ENCODE results near the gene TLE6. TPM values are rescaled to one million over a fixed set of nuclear protein-coding genes. Genes with fewer than 3 reads are reported as not detected.

The TLE6 gene
- total and polyA plus RNA-seq, 2 of the 4 experiments (the other 2 are of a cell fraction), result under 0.01 to 0.17 TPM

DNA sequence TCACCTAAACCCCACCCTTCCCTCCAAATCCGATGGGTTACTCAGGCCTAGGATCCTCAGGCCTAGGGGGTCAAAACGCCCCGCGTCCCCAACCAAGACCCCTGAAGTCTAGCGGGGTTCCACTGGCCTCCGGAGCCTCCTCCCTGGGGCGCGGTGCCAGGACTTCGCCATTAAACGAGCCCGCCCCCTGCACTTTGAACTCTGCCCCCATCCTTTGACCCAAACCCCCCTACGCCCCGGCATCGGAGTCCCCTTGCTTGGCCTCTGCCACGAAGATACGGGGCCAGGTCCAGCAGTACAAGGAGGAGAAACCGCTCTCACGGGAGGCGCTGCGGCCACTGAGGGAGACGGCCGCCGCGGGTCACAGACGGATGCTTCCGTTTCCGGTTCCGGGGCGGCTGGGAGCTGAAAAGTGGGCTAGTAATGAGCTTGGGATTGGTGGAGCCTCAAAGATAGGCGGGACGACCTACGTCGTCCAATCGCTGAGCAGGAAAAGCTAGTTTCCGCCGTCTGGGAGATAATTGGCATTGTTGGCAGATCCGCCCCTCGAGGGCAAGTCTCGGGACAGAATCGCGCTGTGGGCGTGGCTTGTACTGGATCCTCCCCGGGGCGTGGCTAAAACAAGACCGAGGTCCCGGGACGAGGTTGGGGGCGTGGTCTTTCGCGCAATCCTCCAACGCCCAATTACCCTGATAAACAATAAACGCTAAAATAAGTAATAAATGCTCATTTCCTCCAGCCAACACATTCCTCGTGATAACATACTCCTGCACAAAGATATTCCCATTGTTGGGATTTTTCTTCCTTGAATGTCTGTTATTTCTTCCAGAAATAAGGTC, 26.9 kb upstream of the TLE6 start:
- peak overlapping the region; percentile 70 for H3K4me3 ChIP-seq (ENCODE audit: insufficient read depth, low read depth, low read length)
- no peak overlapping the region; the same call in 1 of the 2 replicates for H3K18ac ChIP-seq (ENCODE audit: low read depth, low read length)
- in situ Hi-C loops (cut with MboI; ENCODE audit: low sequenced_read_pairs) (loop anchor here (5.0 to 25.0 kb wide), 2 partner anchors 152 to 537 kb away; partner anchors contain the start of genes SMIM24 and SMIM44), intact Hi-C loops (cut with micrococcal nuclease) (no loop called here), dilution Hi-C loops (cut with HindIII; ENCODE audit: low sequenced_read_pairs, unreplicated experiment) (no loop called here)
- peak overlapping the region; percentile 30 to 91 for H4K8ac ChIP-seq (ENCODE audit: low read depth in 2 of 2, low read length in 2 of 2)
- H2BK20ac ChIP-seq (ENCODE audit: low read depth, low read length), result no peak overlapping the region
- peaks cover 7% of the 10 kb centered on the region for H3K9me1 ChIP-seq (ENCODE audit: insufficient read depth, low read length)
- peaks cover 13 to 17% of the 10 kb centered on the region in 2 experiments for H3K79me1 ChIP-seq (ENCODE audit: low read depth in 1 of 2, low read length in 2 of 2)
- peak overlapping the region; percentile 45; the same call in 1 of the 2 replicates for H2BK120ac ChIP-seq (ENCODE audit: low read depth, low read length)
- peak overlapping the region; percentile 87 for H3K4ac ChIP-seq (ENCODE audit: low read depth, low read length)
- no peaks in the 10 kb centered on the region for H3K27me3 ChIP-seq (ENCODE audit: control insufficient read depth, insufficient read depth, low read length)
- H4K91ac ChIP-seq (ENCODE audit: insufficient read depth, low read depth, low read length), result peak overlapping the region; percentile 58
- DNase-seq (peak; percentile 99), ATAC-seq (ENCODE audit: low read depth) (peak; percentile 97)
- H3K9ac ChIP-seq (ENCODE audit: low read depth, low read length), result peak overlapping the region; percentile 90
- H3K36me3 ChIP-seq (ENCODE audit: control insufficient read depth, insufficient read depth, low read length), result no peaks in the 10 kb centered on the region
- no peaks in the 10 kb centered on the region for H4K20me1 ChIP-seq (ENCODE audit: insufficient read depth, low read length)
- peak overlapping the region; percentile 80 for H4K5ac ChIP-seq (ENCODE audit: low read depth, low read length)
- 0% methylated on average over 22 of the region's 53 CpGs; no CpG with 5 or more reads in 1 of the 2 experiments for WGBS, 2 experiments (ENCODE audit: extremely low coverage in 2 of 2, insufficient read length in 1 of 2)
- H3K4me1 ChIP-seq (ENCODE audit: control insufficient read depth, insufficient read depth, low read length), result 0 out of 2 replicates have a peak, but pooled peaks cover 2% of the 10 kb centered on the region
- POLR2A ChIA-PET (ENCODE audit: unreplicated experiment), result interaction anchor here (0.6 to 0.8 kb wide), 5 partner anchors 15 to 678 kb away, joined by 3 to 10 read pairs (median 4); no protein-coding TSS in a partner anchor
- H2AK5ac ChIP-seq (ENCODE audit: low read depth, low read length), result peak overlapping the region; percentile 31
- H2AK9ac ChIP-seq (replicated peaks; ENCODE audit: low read depth, low read length, poor library complexity), result peak overlapping the region; percentile 98
- no peaks in the 10 kb centered on the region for H3K9me3 ChIP-seq (ENCODE audit: control insufficient read depth, insufficient read depth, low read length)
- peak overlapping the region; percentile 84 for H3K56ac ChIP-seq (ENCODE audit: extremely low read depth, insufficient read depth, low read length)
- peak overlapping the region; percentile 88 for H3K4me2 ChIP-seq (ENCODE audit: low read depth, low read length)
- peak overlapping the region; percentile 94 for H3K14ac ChIP-seq (replicated peaks; ENCODE audit: low read depth, low read length)
- H2AFZ ChIP-seq (replicated peaks; ENCODE audit: low read length, poor library complexity), result peak overlapping the region; percentile 93
- H2BK15ac ChIP-seq (ENCODE audit: low read depth, low read length), result no peak overlapping the region
- CTCF ChIA-PET, result interaction anchor here (0.5 to 2.1 kb wide), 17 partner anchors 9 to 535 kb away, joined by 3 to 9 read pairs (median 3); partner anchors contain the start of gene ZNF555
- BruUV-seq (replicated peaks), result no TSS peak
- peak overlapping the region; percentile 89 for H2BK5ac ChIP-seq (ENCODE audit: low read depth, low read length, poor library complexity, severe bottlenecking)
- peak overlapping the region; percentile 90 for H3K23ac ChIP-seq (ENCODE audit: low read depth, low read length)
- peak overlapping the region; percentile 94 for H3K27ac ChIP-seq (ENCODE audit: insufficient read depth, low read length)
- no peak for TF ChIP-seq SMC3 (IDR thresholded peaks at IDR 0.05; ENCODE audit: low read depth, low read length)
- peak; percentile 28; the same call in 1 of the 2 replicates for TF ChIP-seq MAFK (IDR thresholded peaks at IDR 0.05; ENCODE audit: low read depth, low read length)
- 0 out of 2 replicates have a peak, but pooled peaks have one; percentile 8 for TF ChIP-seq NFE2L2 (IDR thresholded peaks at IDR 0.05; ENCODE audit: low read depth, low read length)
- TF ChIP-seq POLR2A (IDR thresholded peaks at IDR 0.05; ENCODE audit: low read depth, low read length), result peak; percentile 95
- 0 out of 2 replicates have a peak, but pooled peaks have one; percentile 22 for TF ChIP-seq MXI1 (IDR thresholded peaks at IDR 0.05; ENCODE audit: borderline replicate concordance, low read depth, low read length)
- no peak for TF ChIP-seq ELK1 (IDR thresholded peaks at IDR 0.05; ENCODE audit: borderline replicate concordance, low read depth, low read length)
- TF ChIP-seq, protein P1, sequence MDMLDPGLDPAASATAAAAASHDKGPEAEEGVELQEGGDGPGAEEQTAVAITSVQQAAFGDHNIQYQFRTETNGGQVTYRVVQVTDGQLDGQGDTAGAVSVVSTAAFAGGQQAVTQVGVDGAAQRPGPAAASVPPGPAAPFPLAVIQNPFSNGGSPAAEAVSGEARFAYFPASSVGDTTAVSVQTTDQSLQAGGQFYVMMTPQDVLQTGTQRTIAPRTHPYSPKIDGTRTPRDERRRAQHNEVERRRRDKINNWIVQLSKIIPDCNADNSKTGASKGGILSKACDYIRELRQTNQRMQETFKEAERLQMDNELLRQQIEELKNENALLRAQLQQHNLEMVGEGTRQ (IDR thresholded peaks at IDR 0.05; ENCODE audit: low read depth, low read length), result no peak
- no peak for TF ChIP-seq RAD21 (IDR thresholded peaks at IDR 0.05; ENCODE audit: low read length)
- TF ChIP-seq FOS (IDR thresholded peaks at IDR 0.05; ENCODE audit: low read depth, low read length), result no peak
- TF ChIP-seq, protein P2, sequence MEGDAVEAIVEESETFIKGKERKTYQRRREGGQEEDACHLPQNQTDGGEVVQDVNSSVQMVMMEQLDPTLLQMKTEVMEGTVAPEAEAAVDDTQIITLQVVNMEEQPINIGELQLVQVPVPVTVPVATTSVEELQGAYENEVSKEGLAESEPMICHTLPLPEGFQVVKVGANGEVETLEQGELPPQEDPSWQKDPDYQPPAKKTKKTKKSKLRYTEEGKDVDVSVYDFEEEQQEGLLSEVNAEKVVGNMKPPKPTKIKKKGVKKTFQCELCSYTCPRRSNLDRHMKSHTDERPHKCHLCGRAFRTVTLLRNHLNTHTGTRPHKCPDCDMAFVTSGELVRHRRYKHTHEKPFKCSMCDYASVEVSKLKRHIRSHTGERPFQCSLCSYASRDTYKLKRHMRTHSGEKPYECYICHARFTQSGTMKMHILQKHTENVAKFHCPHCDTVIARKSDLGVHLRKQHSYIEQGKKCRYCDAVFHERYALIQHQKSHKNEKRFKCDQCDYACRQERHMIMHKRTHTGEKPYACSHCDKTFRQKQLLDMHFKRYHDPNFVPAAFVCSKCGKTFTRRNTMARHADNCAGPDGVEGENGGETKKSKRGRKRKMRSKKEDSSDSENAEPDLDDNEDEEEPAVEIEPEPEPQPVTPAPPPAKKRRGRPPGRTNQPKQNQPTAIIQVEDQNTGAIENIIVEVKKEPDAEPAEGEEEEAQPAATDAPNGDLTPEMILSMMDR (conservative IDR thresholded peaks at IDR 0.05; ENCODE audit: low read depth, low read length), result no peak
- no peak for TF ChIP-seq CHD1 (IDR thresholded peaks at IDR 0.05; ENCODE audit: low read depth, low read length)
- TF ChIP-seq RCOR1 (IDR thresholded peaks at IDR 0.05; ENCODE audit: insufficient replicate concordance, low read length), result no peak
- TF ChIP-seq CEBPB (IDR thresholded peaks at IDR 0.05; ENCODE audit: low read depth, low read length), result no peak
